Endothelial cell of umbilical vein (primary cell): ENCODE data around the gene MAML3. TPM values are rescaled to one million over a fixed set of nuclear protein-coding genes. Genes with fewer than 3 reads are reported as not detected.

Experiments used
- BruUV-seq: library from RNA; stranded (reverse); fragments of 400-500 nt; replicated peaks from 2 replicates; lab custom pipeline; 2021; lab: Mats Ljungman, UMichigan
- CTCF ChIA-PET: fragments of 300-600, 350-600 bp; sonication (Branson Sonifier 250); formaldehyde crosslinking; loops from one replicate; lab custom pipeline; 2021; ENCODE audit warnings: antibody characterized with exemption, inconsistent platforms; lab: Charles Lee
- POLR2A ChIA-PET: fragments of 300-600, 350-600 bp; sonication (Branson Sonifier 250); formaldehyde crosslinking; loops from one replicate; lab custom pipeline; 2021; ENCODE audit warnings: antibody characterized with exemption, inconsistent platforms; lab: Charles Lee
- DNase-seq: peaks from one replicate; pipeline ENCODE4 v3.0.0-alpha.2; 2011; ENCODE audit warnings: low read depth, low spot score
- FAIRE-seq: peaks from 2 replicates; lab custom pipeline; 2011; peaks lifted over from hg19 to GRCh38; lab: Jason Lieb, UNC
- H2AFZ ChIP-seq: 2 replicates; pipeline ENCODE4 v1.6.0; 2012; ENCODE audit warnings: low read depth, low read length, control low read depth, inconsistent platforms
- H3K27ac ChIP-seq: 2 replicates; pipeline ENCODE4 v1.5.1; 2011; ENCODE audit warnings: low read depth, mild to moderate bottlenecking, control low read depth, low read length, moderate library complexity; ENCODE audit not compliant: insufficient read depth
- H3K27me3 ChIP-seq, 2 experiments: 2 replicates each; pipeline versions ENCODE4 v1.6.0 to v1.6.1; 2011; ENCODE audit warnings: low read length in 2 of 2, mixed read lengths in 1 of 2; ENCODE audit not compliant: control insufficient read depth in 2 of 2, insufficient read depth in 2 of 2
- H3K36me3 ChIP-seq, 2 experiments: 2 replicates in 1 of 2; 3 replicates in 1 of 2; pipeline ENCODE4 v1.5.1; 2011; ENCODE audit warnings: low read length in 2 of 2, mild to moderate bottlenecking in 1 of 2, moderate library complexity in 1 of 2; ENCODE audit not compliant: control insufficient read depth in 2 of 2, insufficient read depth in 2 of 2; ENCODE audit errors: extremely low read depth in 1 of 2
- H3K4me1 ChIP-seq: 3 replicates; pipeline ENCODE4 v1.5.1; 2011; ENCODE audit warnings: mild to moderate bottlenecking, low read length; ENCODE audit not compliant: control insufficient read depth, insufficient read depth; ENCODE audit errors: extremely low read depth
- H3K4me2 ChIP-seq: 2 replicates; pipeline ENCODE4 v1.6.1; 2011; ENCODE audit warnings: low read length, control low read depth, mixed read lengths; ENCODE audit not compliant: insufficient read depth
- H3K4me3 ChIP-seq, 3 experiments: fragments of 200-600 bp in 1 of 3; sonication (generic), shearing (Covaris generic) in 1 of 3; replicated peaks in 1 of 3; 2 replicates each; pipeline ENCODE4 v1.5.1; 2011 to 2016; ENCODE audit warnings: control low read depth in 3 of 3, low read length in 3 of 3, mild to moderate bottlenecking in 2 of 3, inconsistent platforms in 1 of 3, low read depth in 1 of 3, moderate library complexity in 1 of 3; ENCODE audit not compliant: insufficient read depth in 1 of 3
- H3K79me2 ChIP-seq: 2 replicates; pipeline ENCODE4 v1.6.0; 2012; ENCODE audit warnings: low read length, inconsistent platforms; ENCODE audit not compliant: control insufficient read depth, insufficient read depth
- H3K9ac ChIP-seq: replicated peaks from 2 replicates; pipeline ENCODE3; 2011; ENCODE audit warnings: low read length, control low read depth; ENCODE audit not compliant: insufficient read depth; ENCODE audit errors: extremely low read depth
- H3K9me1 ChIP-seq: replicated peaks from 3 replicates; pipeline ENCODE4 v1.6.0; 2011; ENCODE audit warnings: mild to moderate bottlenecking, low read length; ENCODE audit not compliant: control insufficient read depth, insufficient read depth; ENCODE audit errors: extremely low read depth
- H3K9me3 ChIP-seq: replicated peaks from 2 replicates; pipeline ENCODE4 v1.5.1; 2012; ENCODE audit warnings: low read length, inconsistent platforms; ENCODE audit not compliant: control insufficient read depth, insufficient read depth
- H4K20me1 ChIP-seq: replicated peaks from 2 replicates; pipeline ENCODE3; 2011; ENCODE audit warnings: mild to moderate bottlenecking, low read length; ENCODE audit not compliant: control insufficient read depth, insufficient read depth; ENCODE audit errors: extremely low read depth
- CTCF ChIP-seq, 2 donors: IDR thresholded peaks; 1 replicate in 1 of 2; 2 replicates in 1 of 2; pipeline ENCODE4 v1.5.1; 2011; ENCODE audit warnings: low read length in 2 of 2, mild to moderate bottlenecking in 2 of 2, moderate library complexity in 2 of 2, control low read depth in 1 of 2, inconsistent platforms in 1 of 2, low read depth in 1 of 2; ENCODE audit not compliant: insufficient read depth in 1 of 2; ENCODE audit errors: extremely low read depth in 1 of 2
- EZH2 ChIP-seq: IDR thresholded peaks from 2 replicates; pipeline ENCODE4 v1.6.1; 2012; ENCODE audit warnings: borderline replicate concordance, low read depth, mild to moderate bottlenecking, moderate library complexity, low read length, inconsistent platforms; ENCODE audit not compliant: severe bottlenecking
- FOS ChIP-seq: IDR thresholded peaks from 2 replicates; pipeline ENCODE4 v1.6.1; 2011; ENCODE audit warnings: mild to moderate bottlenecking, low read length, moderate library complexity, borderline replicate concordance; ENCODE audit not compliant: insufficient read depth
- GATA2 ChIP-seq: IDR thresholded peaks from 2 replicates; pipeline ENCODE4 v1.7.0; 2011; ENCODE audit warnings: low read depth, mild to moderate bottlenecking, moderate library complexity, mixed read lengths, low read length; ENCODE audit not compliant: insufficient read length, insufficient read depth
- JUN ChIP-seq: IDR thresholded peaks from 2 replicates; pipeline ENCODE4 v1.6.1; 2011; ENCODE audit warnings: borderline replicate concordance, low read depth; ENCODE audit not compliant: insufficient read length, insufficient read depth
- MYC ChIP-seq: IDR thresholded peaks from one replicate; pipeline ENCODE4 v1.6.1; 2011; ENCODE audit warnings: mild to moderate bottlenecking, low read depth, low read length
- POLR2A ChIP-seq: IDR thresholded peaks from 2 replicates; pipeline ENCODE4 v1.6.1; 2012; ENCODE audit warnings: low read depth, mild to moderate bottlenecking, control low read depth, low read length
- POLR2AphosphoS5 ChIP-seq: IDR thresholded peaks from 2 replicates; pipeline ENCODE4 v1.6.1; 2012; ENCODE audit warnings: low read depth, mild to moderate bottlenecking, control low read depth, low read length, moderate library complexity; ENCODE audit not compliant: insufficient read depth
- dilution Hi-C: fragments of 300-500 bp; cut with MboI; formaldehyde crosslinking; loops from one replicate; pipeline ENCODE4 v1.15.0; 2019; ENCODE audit warnings: low sequenced_read_pairs; ENCODE audit not compliant: extremely low pct_ligation_motif_present
- intact Hi-C: fragments of 100-400 bp; cut with micrococcal nuclease; formaldehyde crosslinking; loops from one replicate; pipeline ENCODE4 v1.10.0; 2022
- polyA plus RNA-seq, 4 experiments: library from polyadenylated mRNA; depleted of rRNA in 3 of 4; stranded (reverse) in 3 of 4; unstranded in 1 of 4; fragments of >200 nt; gene quantifications; 2 replicates each; pipeline versions ENCODE4 v1.2.1 to v1.2.3, GENCODE V29; 2011 to 2012; ENCODE audit warnings: missing spikeins in 1 of 4
- total RNA-seq: library from RNA; stranded (reverse); gene quantifications from 2 replicates; pipeline ENCODE4 v1.2.3, GENCODE V29; 2021
- TF ChIP-seq, protein P1 (sequence below): IDR thresholded peaks from 2 replicates; pipeline ENCODE4 v1.6.1; 2011; ENCODE audit not compliant: insufficient read depth, insufficient read length

The MAML3 gene
- total and polyA plus RNA-seq, 2 donors (not counting 3 experiments of a cell fraction or from before 2014, with no cell fraction given), result 14.0 to 20.3 TPM

DNA sequence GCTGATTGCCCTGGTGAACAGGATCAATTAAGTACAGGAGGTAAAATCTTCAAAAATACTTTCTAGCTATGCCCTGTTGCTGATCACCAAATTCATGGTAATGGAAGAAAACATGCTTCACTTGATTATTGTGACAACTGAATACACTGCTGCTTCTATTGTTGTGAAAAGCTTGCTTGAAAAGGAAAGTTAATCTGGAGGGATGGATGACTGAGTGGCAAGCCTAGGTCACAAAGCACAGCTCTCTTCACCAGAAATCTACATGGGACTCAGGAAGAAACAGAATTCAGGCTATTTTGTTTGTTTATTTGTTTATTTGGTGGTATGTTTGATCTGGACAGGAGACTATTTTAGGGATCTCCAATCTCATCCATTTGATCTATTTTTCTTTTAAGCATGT lies 306.4 kb downstream of the MAML3 start:
- H3K9ac ChIP-seq, result no peak overlapping the region
- H3K9me1 ChIP-seq, result no peaks in the 10 kb centered on the region
- H3K4me1 ChIP-seq, result no peaks in the 10 kb centered on the region
- no peak for FAIRE-seq
- no peak overlapping the region for H3K4me3 ChIP-seq
- no peaks in the 10 kb centered on the region for H3K36me3 ChIP-seq
- dilution Hi-C loops, result no loop called here
- no peaks in the 10 kb centered on the region for H3K27me3 ChIP-seq
- no peaks in the 10 kb centered on the region for H3K79me2 ChIP-seq
- no peak overlapping the region for H3K27ac ChIP-seq
- no peak overlapping the region for H2AFZ ChIP-seq
- ChIA-PET CTCF (interaction anchor here (0.8 to 2.0 kb wide), 4 partner anchors 13 to 512 kb away, joined by 3 to 5 read pairs (median 3); no protein-coding TSS in a partner anchor), POLR2A (no interaction called here)
- intact Hi-C loops, result no loop called here
- no TSS peak for BruUV-seq
- no peak for TF ChIP-seq JUN
- TF ChIP-seq, protein P1, sequence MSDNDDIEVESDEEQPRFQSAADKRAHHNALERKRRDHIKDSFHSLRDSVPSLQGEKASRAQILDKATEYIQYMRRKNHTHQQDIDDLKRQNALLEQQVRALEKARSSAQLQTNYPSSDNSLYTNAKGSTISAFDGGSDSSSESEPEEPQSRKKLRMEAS, result no peak
- TF ChIP-seq MYC, result no peak
- no peak for TF ChIP-seq POLR2AphosphoS5
- TF ChIP-seq EZH2, result no peak
- TF ChIP-seq CTCF (IDR thresholded peaks at IDR 0.05; ENCODE audit: extremely low read depth in 1 of 2, insufficient read depth in 1 of 2, low read depth in 1 of 2, low read length in 2 of 2), result no peak
- no peak for TF ChIP-seq POLR2A
- TF ChIP-seq FOS, result no peak
- no peak for TF ChIP-seq GATA2
- no peak for DNase-seq
- H3K4me2 ChIP-seq, result no peak overlapping the region
- H4K20me1 ChIP-seq, result no peaks in the 10 kb centered on the region
- no peaks in the 10 kb centered on the region for H3K9me3 ChIP-seq
